ENCODE results near the gene SLC36A3. TPM values are rescaled to one million over a fixed set of nuclear protein-coding genes. Genes with fewer than 3 reads are reported as not detected.
"Not testable (repeated sequence)": the region's sequence is repeated elsewhere in the genome, so short reads cannot be mapped to it uniquely, and the experiment has no call there.

Gene SLC36A3
- total and polyA plus RNA-seq, 3 donors from 2014 or later, result 4.2 to 21.9 (median 8.3) TPM

GRCh38 chr5:151259931-151260330, 43.6 kb downstream of the SLC36A3 start:
- intact Hi-C loops (cut with DNase I; ENCODE audit: low total_unique reads), result no loop called here
- TF ChIP-seq CTCF (IDR thresholded peaks at IDR 0.05), result no peak
- Histone ChIP-seq H3K36me3 (ENCODE audit: low read depth, missing control alignments) (no peaks in the 10 kb centered on the region), H3K4me3 (no peak overlapping the region), H3K9me3 (no peaks in the 10 kb centered on the region), H3K27ac (no peak overlapping the region), H3K27me3 (no peaks in the 10 kb centered on the region), H3K4me1 (no peaks in the 10 kb centered on the region)
- DNase-seq, result no peak
- WGBS, 2 donors, result 91 to 98% methylated on average over 4 of the region's 4 CpGs

GRCh38 chr5:151258816-151259215, 44.8 kb downstream of the SLC36A3 start:
- no peak overlapping the region for H3K27ac ChIP-seq
- DNase-seq, result no peak
- H3K27me3 ChIP-seq, result no peaks in the 10 kb centered on the region
- TF ChIP-seq POLR2A (IDR thresholded peaks at IDR 0.05), result no peak
- no peak for TF ChIP-seq CTCF (IDR thresholded peaks at IDR 0.05)
- H3K9me3 ChIP-seq, result no peaks in the 10 kb centered on the region
- intact Hi-C loops (cut with DNase I; ENCODE audit: low total_unique reads), result no loop called here
- no peak overlapping the region for H3K4me3 ChIP-seq
- no peaks in the 10 kb centered on the region for H3K36me3 ChIP-seq (ENCODE audit: low read depth, missing control alignments)
- peaks cover 7% of the 10 kb centered on the region for H3K4me1 ChIP-seq
- WGBS, 2 donors, result 0 to 40% methylated on average over 1 of the region's 1 CpG

GRCh38 chr5:151258201-151258611, 45.4 kb downstream of the SLC36A3 start:
- WGBS, 2 donors, result 87 to 94% methylated on average over 7 of the region's 7 CpGs
- peaks cover 12% of the 10 kb centered on the region for H3K4me1 ChIP-seq
- DNase-seq, result no peak
- no peak overlapping the region for H3K27ac ChIP-seq
- H3K9me3 ChIP-seq, result no peaks in the 10 kb centered on the region
- H3K27me3 ChIP-seq, result no peaks in the 10 kb centered on the region
- intact Hi-C loops (cut with DNase I; ENCODE audit: low total_unique reads), result no loop called here
- H3K36me3 ChIP-seq (ENCODE audit: low read depth, missing control alignments), result no peaks in the 10 kb centered on the region
- TF ChIP-seq CTCF (IDR thresholded peaks at IDR 0.05) (no peak), POLR2A (IDR thresholded peaks at IDR 0.05) (no peak)
- no peak overlapping the region for H3K4me3 ChIP-seq

- no peaks in the 10 kb centered on the region for H3K36me3 ChIP-seq (ENCODE audit: low read depth, missing control alignments)
- TF ChIP-seq POLR2A (IDR thresholded peaks at IDR 0.05) (no peak), CTCF (IDR thresholded peaks at IDR 0.05) (no peak)
- intact Hi-C loops (cut with DNase I; ENCODE audit: low total_unique reads), result no loop called here
- no peaks in the 10 kb centered on the region for H3K9me3 ChIP-seq
- no peak overlapping the region for H3K4me3 ChIP-seq
- no peaks in the 10 kb centered on the region for H3K27me3 ChIP-seq
- no peak overlapping the region for H3K27ac ChIP-seq
- DNase-seq, result no peak
- WGBS, 2 donors, result 92 to 93% methylated on average over 5 of the region's 5 CpGs
- H3K4me1 ChIP-seq, result peaks cover 12% of the 10 kb centered on the region
These were observed 45.8 kb downstream of the SLC36A3 start for GRCh38 chr5:151257731-151258181.

GRCh38 chr5:151255621-151256286, 47.8 kb downstream of the SLC36A3 start:
- no peak for DNase-seq
- Histone ChIP-seq H3K9me3 (no peaks in the 10 kb centered on the region), H3K4me3 (no peak overlapping the region), H3K4me1 (peaks cover 12% of the 10 kb centered on the region), H3K27me3 (no peaks in the 10 kb centered on the region), H3K27ac (no peak overlapping the region), H3K36me3 (ENCODE audit: low read depth, missing control alignments) (no peaks in the 10 kb centered on the region)
- WGBS, 2 donors, result 82 to 93% methylated on average over 3 of the region's 3 CpGs
- TF ChIP-seq POLR2A (IDR thresholded peaks at IDR 0.05), result no peak
- no peak for TF ChIP-seq CTCF (IDR thresholded peaks at IDR 0.05)
- intact Hi-C loops (cut with DNase I; ENCODE audit: low total_unique reads), result no loop called here

- H3K27me3 ChIP-seq; H3K27ac ChIP-seq; H3K9me3 ChIP-seq; DNase-seq; H3K36me3 ChIP-seq (ENCODE audit: low read depth, missing control alignments); intact Hi-C loops (cut with DNase I; ENCODE audit: low total_unique reads); H3K4me3 ChIP-seq: not testable (repeated sequence)
- 90 to 95% methylated on average over 5 of the region's 5 CpGs for WGBS, 2 donors
- H3K4me1 ChIP-seq, result peaks cover 12% of the 10 kb centered on the region
These were observed 48.6 kb downstream of the SLC36A3 start for GRCh38 chr5:151254990-151255389.

Data from testis (tissue), 3 donors.